IPS-15b (cell line): ENCODE results near the gene EML6.

ENCODE experiments used
- H3K27me3 ChIP-seq: one replicate; pipeline ENCODE4 v1.6.1; 2013; ENCODE audit warnings: low read length; ENCODE audit not compliant: control insufficient read depth, insufficient read depth
- H3K36me3 ChIP-seq: one replicate; pipeline ENCODE4 v1.6.1; 2013; ENCODE audit warnings: low read length; ENCODE audit not compliant: control insufficient read depth, insufficient read depth
- H3K4me1 ChIP-seq: one replicate; pipeline ENCODE4 v1.6.1; 2013; ENCODE audit warnings: mild to moderate bottlenecking, low read length; ENCODE audit not compliant: control insufficient read depth, insufficient read depth
- H3K4me3 ChIP-seq: one replicate; pipeline ENCODE4 v1.5.1; 2013; ENCODE audit warnings: low read depth, low read length
- H3K9ac ChIP-seq: one replicate; pipeline ENCODE4 v1.6.1; 2013; ENCODE audit warnings: low read depth, mild to moderate bottlenecking, low read length
- H3K9me3 ChIP-seq: one replicate; pipeline ENCODE4 v1.6.1; 2013; ENCODE audit warnings: mild to moderate bottlenecking, low read length; ENCODE audit not compliant: control insufficient read depth, insufficient read depth

The EML6 gene

DNA sequence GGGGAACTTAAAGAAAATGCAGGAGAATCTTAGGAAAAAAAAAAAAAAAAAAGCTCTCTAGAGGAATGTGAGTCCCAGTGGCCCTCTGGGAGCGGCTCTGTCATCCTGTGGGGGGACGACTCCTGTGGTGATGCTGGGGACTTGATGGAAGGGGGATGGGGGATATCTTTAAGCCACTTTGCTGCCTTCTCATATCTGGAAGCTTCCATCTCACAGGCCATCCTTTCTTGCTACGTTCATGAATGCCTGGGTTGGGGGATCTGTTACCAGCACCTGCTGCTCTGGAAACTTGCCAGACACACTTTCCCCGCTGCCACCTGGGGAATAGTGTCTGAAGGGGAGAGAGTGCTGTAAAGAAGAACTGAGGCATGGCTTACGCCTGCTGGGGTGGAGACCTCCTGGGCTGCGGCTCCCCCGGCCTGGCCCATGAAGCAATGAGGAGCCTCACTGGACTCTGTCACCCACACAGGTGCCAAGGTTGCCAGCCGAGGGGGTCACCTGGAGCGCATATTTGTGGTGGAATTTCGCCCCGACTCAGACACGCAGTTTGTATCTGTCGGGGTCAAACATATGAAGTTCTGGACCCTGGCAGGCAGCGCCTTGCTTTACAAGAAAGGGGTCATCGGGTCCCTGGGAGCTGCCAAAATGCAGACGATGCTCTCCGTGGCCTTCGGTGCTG is 234.0 kb downstream of the EML6 start:
- no peak overlapping the region for H3K9ac ChIP-seq
- H3K4me1 ChIP-seq: no peaks in the 10 kb centered on the region
- H3K36me3 ChIP-seq: no peaks in the 10 kb centered on the region
- H3K27me3 ChIP-seq: no peaks in the 10 kb centered on the region
- H3K4me3 ChIP-seq: no peak overlapping the region
- no peaks in the 10 kb centered on the region for H3K9me3 ChIP-seq

- Histone ChIP-seq H3K27me3 (no peaks in the 10 kb centered on the region), H3K4me3 (no peak overlapping the region), H3K4me1 (no peaks in the 10 kb centered on the region), H3K36me3 (no peaks in the 10 kb centered on the region), H3K9ac (no peak overlapping the region), H3K9me3 (no peaks in the 10 kb centered on the region)
Observed at GRCh38 chr2:54958717-54959371, 235.4 kb downstream of the EML6 start.

DNA sequence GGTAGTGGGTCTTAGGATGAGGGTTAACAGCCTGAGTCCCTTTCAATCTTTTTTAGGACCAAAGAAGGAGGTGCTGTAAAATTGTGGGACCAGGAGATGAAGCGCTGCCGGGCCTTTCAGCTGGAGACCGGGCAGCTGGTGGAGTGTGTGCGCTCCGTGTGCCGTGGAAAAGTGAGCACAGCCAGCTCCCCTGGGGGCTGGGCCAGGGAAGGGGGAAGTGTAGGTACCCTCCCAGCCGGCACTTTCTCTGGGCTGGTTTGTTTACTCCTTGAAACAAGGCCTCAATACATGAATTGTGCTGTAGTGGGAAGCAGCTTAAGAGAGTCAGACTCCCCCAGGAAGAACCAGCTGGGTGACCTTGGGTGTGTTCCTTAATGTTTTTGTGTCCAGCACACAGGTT is 236.7 kb downstream of the EML6 start:
- Histone ChIP-seq H3K27me3 (no peaks in the 10 kb centered on the region), H3K4me1 (no peaks in the 10 kb centered on the region), H3K36me3 (peaks cover 2% of the 10 kb centered on the region), H3K4me3 (no peak overlapping the region), H3K9me3 (no peaks in the 10 kb centered on the region), H3K9ac (no peak overlapping the region)

- H3K4me3 ChIP-seq: no peak overlapping the region
- H3K9me3 ChIP-seq: no peaks in the 10 kb centered on the region
- no peaks in the 10 kb centered on the region for H3K27me3 ChIP-seq
- H3K4me1 ChIP-seq: no peaks in the 10 kb centered on the region
- no peak overlapping the region for H3K9ac ChIP-seq
- H3K36me3 ChIP-seq: peaks cover 2% of the 10 kb centered on the region
Observed at GRCh38 chr2:54962511-54962910, 239.0 kb downstream of the EML6 start.

GRCh38 chr2:54962935-54963440 is 239.5 kb downstream of the EML6 start:
- H3K9ac ChIP-seq: no peak overlapping the region
- H3K9me3 ChIP-seq: no peaks in the 10 kb centered on the region
- H3K27me3 ChIP-seq: no peaks in the 10 kb centered on the region
- H3K4me1 ChIP-seq: no peaks in the 10 kb centered on the region
- no peak overlapping the region for H3K4me3 ChIP-seq
- H3K36me3 ChIP-seq: peaks cover 2% of the 10 kb centered on the region

- Histone ChIP-seq H3K36me3 (peaks cover 5% of the 10 kb centered on the region), H3K27me3 (no peaks in the 10 kb centered on the region), H3K9me3 (no peaks in the 10 kb centered on the region), H3K9ac (no peak overlapping the region), H3K4me1 (no peaks in the 10 kb centered on the region), H3K4me3 (no peak overlapping the region)
Observed at GRCh38 chr2:54963476-54963875, 240.0 kb downstream of the EML6 start.

GRCh38 chr2:54964271-54964670 is 240.8 kb downstream of the EML6 start:
- Histone ChIP-seq H3K36me3 (peaks cover 7% of the 10 kb centered on the region), H3K4me3 (no peak overlapping the region), H3K9me3 (no peaks in the 10 kb centered on the region), H3K27me3 (no peaks in the 10 kb centered on the region), H3K4me1 (no peaks in the 10 kb centered on the region), H3K9ac (no peak overlapping the region)

GRCh38 chr2:54964816-54965215 is 241.4 kb downstream of the EML6 start:
- Histone ChIP-seq H3K9me3 (no peaks in the 10 kb centered on the region), H3K36me3 (peaks cover 7% of the 10 kb centered on the region)

DNA sequence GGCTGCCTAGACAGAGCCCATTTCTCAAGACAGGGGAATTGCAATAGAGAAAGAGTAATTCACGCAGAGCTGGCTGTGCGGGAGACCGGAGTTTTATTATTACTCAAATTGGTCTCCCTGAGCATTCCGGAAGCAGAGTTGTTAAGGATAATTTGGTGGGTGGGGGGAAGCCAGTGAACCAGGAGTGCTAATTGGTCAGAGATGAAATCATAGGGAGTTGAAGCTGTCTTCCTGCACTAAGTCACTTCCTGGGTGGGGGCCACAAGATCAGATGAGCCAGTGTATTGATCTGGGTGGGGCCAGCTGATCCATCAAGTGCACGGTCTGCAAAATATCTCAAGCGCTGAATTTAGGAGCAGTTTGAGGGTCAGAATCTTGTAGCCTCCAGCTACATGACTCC is 242.0 kb downstream of the EML6 start:
- H3K27me3 ChIP-seq: no peaks in the 10 kb centered on the region
- no peak overlapping the region for H3K4me3 ChIP-seq
- H3K4me1 ChIP-seq: no peaks in the 10 kb centered on the region
- H3K36me3 ChIP-seq: peaks cover 7% of the 10 kb centered on the region
- H3K9ac ChIP-seq: no peak overlapping the region
- no peaks in the 10 kb centered on the region for H3K9me3 ChIP-seq

More at GRCh38 chr2:54964816-54965215, 241.4 kb downstream of the EML6 start:
- Histone ChIP-seq H3K4me3 (no peak overlapping the region), H3K9ac (no peak overlapping the region), H3K27me3 (no peaks in the 10 kb centered on the region), H3K4me1 (no peaks in the 10 kb centered on the region)

GRCh38 chr2:54966165-54966832 is 242.8 kb downstream of the EML6 start:
- no peaks in the 10 kb centered on the region for H3K4me1 ChIP-seq
- H3K27me3 ChIP-seq: no peaks in the 10 kb centered on the region
- H3K9me3 ChIP-seq: no peaks in the 10 kb centered on the region
- peaks cover 7% of the 10 kb centered on the region for H3K36me3 ChIP-seq
- no peak overlapping the region for H3K4me3 ChIP-seq
- no peak overlapping the region for H3K9ac ChIP-seq

GRCh38 chr2:54966837-54967236 is 243.4 kb downstream of the EML6 start:
- Histone ChIP-seq H3K4me1 (no peaks in the 10 kb centered on the region), H3K4me3 (no peak overlapping the region), H3K36me3 (peaks cover 7% of the 10 kb centered on the region), H3K9ac (no peak overlapping the region), H3K27me3 (no peaks in the 10 kb centered on the region), H3K9me3 (no peaks in the 10 kb centered on the region)

GRCh38 chr2:54967269-54967668 is 243.8 kb downstream of the EML6 start:
- Histone ChIP-seq H3K4me1 (no peaks in the 10 kb centered on the region), H3K27me3 (no peaks in the 10 kb centered on the region), H3K36me3 (peaks cover 7% of the 10 kb centered on the region), H3K4me3 (no peak overlapping the region), H3K9ac (no peak overlapping the region), H3K9me3 (no peaks in the 10 kb centered on the region)
